Activated naive CD4-positive, alpha-beta T cell treated with anti-CD3 and anti-CD28 coated beads, Interleukin-2, amount 50 U/mL, for 16 hours (primary cell): ENCODE results near the gene MAD1L1.

Experiments used
- DNase-seq: peaks from one replicate; pipeline ENCODE4 v3.0.0-alpha.2; 2020

The MAD1L1 gene

DNA sequence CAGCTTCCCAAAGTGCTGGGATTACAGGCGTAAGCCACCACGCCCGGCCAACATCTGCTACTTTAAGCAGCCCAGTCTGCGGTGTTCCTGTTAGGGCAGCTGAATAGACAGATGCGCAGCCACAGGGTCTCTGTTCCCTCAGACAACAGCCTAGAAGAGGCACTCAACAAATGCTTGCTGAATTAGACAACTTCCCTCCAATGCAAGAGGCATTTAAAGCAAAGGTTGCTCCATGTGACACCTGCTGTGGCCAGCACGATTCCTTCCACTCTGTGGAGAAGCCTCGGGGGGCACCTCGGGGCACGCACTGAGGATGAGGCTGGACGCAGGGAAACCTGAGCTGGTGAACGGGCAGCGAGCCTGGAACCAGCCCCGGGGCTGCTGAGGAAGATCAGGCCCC lies 237.8 kb downstream of the MAD1L1 start:
- no peak for DNase-seq

DNA sequence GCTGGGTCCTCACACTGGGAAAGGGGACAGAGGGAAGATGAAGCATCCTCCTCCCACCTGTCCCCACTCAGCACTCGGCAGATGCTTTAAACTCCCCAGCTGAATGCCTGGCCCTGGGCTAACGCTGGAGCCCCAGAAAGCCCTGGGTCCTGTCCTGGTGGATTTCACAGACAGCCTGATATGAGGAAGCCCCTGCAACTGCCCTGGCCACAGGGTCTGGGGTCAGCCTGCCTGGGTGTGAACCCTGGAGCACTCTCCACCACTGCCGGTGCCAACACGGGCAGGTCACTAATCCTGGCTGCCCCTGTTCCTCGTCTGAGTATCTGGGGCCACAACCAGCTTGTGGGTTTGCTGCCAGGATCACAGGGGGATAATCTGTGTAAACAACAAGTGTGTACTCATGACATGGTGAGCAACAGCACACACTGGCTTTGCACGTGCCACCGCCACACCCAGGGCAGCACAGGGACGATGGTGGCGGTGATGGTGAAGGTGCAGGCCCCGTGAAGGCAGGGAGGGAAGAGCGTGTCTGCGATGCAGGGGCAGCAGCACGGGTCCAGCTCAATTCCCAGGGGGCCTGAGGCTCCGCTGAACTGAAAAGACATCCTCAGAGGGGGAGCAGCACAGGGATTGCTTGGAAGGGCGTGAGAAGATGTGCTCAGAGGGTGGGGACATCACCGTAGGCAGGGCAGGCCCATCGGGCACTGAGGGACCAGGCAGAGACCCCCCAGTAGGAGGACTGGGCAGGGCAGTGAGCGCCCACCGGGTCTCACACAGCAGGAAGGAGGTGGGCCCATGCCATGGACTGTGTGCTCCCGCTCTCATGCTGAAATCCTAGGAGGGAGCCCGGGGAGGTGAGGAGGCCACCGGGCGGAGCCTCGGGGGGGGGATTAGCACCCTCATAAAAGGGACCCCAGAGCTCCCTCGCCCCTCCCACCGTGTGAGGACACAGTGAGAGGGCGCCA lies 238.7 kb downstream of the MAD1L1 start:
- no peak for DNase-seq

DNA sequence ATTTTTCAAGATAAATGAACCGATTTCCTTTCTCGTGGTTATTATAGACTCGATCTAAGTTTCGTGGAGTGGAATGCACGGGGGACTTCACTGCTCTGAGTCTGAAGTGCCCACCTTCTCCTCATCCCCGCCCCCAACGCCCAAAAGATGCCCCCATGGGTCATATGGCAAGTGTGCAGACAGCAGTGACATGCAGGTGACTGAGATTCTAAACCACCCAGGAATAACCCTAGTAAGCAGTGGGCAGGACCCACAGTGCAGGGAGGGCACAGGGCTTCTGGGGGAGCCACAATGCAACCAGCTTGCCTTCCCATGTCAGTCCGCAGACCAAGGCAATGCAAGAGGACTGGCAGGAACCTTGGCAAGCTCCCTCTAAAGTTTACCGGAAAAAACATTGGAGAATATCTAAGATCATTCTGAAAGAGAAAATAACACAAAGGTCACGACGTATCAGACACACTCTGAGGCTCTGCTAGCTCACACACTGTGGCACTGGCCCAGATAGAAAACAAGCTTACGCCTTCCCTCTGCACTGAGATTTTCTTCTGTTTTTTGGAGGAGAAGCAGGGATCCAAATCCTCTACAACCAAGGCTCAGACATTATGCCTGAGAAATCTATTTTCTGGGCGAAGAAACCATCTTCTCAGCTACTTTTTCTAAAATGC lies 239.6 kb downstream of the MAD1L1 start:
- DNase-seq: no peak

DNA sequence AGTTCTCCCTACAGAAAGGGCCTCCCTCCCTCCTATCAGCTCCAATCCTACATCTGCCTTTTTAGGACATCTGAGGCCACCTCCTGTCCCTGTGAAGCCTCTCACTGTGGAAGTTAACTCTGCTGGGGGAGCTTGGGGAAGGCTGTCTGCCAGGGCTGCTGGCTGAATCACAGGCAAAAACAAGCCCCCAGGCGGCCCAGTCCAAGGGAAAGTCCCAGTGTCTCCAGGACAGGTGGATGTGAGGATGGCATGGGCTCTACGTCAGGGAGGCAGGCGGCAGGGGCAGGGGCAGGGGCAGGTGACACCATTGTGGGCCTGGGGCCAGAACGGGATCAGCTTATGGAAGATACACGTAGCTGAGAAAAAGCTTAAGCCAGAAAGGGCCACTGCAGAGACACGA lies 240.2 kb downstream of the MAD1L1 start:
- DNase-seq: no peak

DNA sequence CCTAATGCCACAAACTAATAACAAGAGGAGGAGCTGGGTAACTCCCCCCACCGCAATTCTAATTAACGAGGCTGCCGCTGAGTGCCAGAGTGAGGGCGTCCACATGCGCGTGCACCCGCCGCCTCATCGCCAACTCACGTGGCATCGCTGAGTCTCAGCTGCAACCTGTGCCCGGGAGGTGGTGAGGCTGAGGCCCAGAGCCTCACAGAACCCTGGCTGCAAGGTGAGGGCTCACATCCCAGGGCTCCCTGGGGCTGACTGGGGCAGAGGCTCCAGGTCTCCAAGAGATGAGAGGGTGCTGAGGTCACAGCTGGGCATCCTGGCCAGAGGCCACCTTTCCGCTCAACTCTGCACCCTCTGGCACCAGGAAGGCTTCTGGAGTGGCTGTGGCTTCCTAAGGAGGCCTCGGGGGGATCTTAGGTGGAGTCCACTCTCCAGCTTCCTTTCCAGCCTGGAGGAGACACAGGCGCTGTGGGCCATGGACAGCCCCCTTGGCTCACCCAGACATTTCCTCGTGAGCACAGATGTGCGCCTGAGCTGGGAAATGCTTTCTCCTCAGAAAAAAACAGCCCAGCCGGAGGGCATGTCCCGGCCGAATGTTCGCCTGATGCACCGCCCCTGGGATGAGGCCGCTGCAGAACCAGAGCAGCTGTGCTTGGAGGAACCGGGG lies 242.6 kb downstream of the MAD1L1 start:
- no peak for DNase-seq

DNA sequence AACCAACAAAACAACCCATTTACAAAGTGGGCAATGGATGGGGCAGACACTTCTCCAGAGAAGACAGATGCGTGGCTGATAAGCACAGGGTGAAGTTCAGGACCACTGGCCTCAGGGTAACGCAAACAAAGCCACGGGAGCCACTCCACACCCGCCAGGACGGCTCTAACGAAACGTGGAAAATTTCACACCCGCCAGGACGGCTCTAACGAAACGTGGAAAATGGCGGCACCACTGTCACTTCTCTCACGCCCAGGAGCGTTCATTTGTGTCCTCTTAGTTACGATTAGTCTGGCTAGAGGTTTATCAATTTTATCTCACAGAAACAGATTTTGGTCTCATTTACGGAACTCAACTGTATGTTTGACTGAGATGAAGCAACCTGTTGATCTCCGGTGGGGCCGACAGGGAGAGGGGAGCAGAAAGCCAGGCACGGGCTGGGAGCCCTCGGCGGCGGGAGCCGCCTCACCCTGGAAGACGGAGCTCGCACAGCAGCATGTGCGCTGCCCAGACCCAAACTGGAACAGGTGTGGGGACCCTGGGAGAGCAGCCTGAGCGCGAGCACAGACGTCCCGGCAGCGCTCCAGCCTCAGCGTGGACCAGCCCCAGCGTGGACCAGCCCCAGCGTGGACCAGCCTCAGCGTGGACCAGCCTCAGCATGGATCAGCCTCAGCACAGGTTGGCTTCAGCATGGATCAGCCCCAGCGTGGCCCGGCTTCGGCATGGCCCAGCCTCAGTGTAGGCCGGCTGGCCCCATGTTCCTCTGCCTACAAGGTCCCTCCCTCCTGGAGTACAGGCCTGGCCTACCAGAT lies 243.5 kb downstream of the MAD1L1 start:
- no peak for DNase-seq

DNA sequence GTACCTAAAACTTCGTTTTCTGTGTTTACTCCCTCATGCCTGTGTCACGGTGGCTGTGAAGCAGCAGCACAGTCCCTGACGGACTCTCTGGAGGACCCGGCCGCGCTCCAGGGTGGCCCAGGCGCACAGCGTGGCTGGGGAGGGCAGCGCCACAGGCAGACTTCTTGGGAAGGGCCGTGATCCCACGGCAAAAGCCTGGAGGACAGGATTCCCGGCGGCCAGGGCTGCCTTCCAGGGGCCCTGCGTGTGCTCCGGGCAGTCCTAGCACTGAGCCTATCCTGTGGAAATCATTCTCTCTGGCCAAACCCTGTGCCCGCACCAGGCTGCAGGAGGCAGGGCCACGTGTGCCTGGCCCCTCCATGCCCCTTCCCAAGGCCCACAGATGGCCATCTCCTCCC lies 244.2 kb downstream of the MAD1L1 start:
- no peak for DNase-seq

DNA sequence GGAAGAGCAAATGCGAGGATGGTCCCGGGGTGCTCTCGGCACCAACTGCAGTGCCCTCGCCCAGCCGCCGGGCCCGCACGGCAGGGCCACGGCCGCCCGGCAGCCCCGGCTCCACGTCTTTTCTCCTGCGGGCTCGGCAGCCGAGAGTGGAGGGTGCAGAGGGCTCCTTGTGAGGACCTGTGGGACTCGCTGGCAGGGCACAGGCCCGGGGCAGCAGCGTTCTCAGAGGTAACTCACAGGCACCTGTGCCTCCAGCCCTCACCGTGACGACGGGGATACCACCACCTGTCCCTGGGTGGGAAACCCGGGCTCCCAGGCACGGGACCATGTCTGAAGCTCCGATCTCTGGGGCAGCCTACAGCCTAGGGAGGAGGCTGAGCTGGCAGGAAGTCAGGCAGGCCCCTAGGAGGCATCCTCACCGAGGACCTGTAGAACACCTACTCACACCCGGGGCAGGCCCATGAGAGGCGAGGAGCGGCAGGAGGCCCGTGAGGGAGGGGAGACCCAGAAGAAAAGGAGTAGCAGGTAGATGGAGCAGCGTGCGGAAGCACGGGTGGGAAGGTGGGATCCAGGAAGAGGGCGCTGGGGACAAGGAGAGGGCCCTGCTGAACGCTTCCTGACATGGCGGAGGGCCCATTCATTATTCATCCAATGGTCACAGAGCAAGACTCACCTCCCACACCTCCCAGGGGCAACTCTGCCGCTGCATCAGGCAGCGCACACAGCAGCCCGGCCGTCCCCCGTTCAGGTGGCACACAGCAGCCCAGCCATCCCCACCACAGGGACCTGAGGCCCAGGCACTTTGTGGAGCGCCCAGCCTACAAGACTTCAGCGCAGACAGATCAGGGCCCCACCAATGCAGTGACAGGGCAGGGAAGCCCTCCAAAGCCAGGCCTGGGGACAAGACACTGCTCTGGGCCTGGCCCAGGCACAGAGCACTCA lies 244.9 kb downstream of the MAD1L1 start:
- no peak for DNase-seq

DNA sequence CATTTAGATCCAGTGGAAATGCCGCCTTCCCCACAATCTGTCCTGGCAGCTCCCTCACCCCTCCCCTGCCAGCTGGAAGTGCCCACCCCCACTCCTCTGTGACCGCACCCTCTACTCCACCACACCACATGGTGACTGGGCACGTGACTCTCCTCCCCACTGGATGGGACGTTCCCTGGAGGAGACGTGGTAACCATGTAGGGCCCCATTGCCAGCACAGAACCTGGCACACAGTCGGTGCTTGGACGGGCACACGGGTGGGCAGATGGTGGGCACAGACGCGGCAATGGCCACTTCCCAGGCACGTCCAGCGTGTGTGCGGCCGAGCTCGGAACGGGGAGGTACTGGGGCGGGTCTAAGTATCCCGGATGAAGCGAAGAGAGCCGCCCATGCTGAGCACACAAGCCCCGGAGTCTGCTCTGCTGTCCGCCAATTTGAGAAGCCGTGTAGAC lies 245.6 kb downstream of the MAD1L1 start:
- no peak for DNase-seq

DNA sequence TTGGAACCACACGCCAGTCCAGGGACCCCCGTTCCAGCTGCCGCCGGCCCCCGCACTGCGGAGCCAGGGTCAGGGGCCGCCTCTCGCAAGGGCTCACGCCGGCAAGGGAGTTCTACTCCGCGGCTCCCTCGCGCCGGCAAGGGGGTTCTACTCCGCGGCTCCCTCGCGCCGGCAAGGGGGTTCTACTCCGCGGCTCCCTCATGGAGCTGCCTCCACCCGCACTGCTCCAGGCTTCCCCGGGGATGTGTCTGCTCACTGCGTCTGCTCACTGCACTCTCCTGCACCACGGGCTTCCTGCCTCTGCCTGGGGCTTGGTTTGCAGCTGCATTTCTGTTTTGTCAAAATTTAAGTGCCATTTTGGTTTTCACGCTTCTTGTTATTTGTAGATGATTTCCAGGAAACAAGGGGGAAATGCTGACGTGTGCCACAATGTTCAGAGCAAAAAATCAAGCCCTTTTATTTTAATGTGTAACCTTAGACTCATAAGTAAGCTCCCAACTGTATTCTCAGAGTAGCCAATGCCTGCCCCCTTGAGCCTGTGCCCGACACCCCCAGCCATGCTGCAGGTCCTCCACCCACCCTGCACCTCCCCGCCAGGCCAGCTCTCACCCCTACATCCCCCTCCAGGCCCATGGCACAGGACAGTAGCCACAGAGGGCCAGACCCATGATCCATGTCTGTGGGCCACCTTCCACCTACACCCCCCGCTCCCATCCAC lies 246.2 kb downstream of the MAD1L1 start:
- DNase-seq: no peak

DNA sequence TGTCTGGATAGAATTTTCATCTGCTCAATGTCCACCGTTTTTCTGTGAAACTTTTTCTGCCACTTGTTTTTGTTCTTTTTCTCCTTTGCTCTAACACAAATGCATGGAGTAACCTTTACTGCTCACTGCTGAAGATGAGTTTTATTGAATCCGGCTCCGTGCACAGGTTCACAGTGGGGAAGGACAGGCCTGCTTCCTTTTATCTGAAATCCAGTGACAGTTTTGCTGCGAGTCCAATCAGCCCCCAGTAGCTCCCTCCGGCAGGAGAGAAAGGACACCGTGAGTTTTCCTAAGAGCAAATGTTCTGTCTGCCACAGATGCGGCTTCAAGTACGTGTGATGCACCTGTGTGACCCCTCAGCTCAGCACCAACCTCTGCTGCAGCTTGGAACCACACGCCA lies 246.8 kb downstream of the MAD1L1 start:
- DNase-seq: no peak

DNA sequence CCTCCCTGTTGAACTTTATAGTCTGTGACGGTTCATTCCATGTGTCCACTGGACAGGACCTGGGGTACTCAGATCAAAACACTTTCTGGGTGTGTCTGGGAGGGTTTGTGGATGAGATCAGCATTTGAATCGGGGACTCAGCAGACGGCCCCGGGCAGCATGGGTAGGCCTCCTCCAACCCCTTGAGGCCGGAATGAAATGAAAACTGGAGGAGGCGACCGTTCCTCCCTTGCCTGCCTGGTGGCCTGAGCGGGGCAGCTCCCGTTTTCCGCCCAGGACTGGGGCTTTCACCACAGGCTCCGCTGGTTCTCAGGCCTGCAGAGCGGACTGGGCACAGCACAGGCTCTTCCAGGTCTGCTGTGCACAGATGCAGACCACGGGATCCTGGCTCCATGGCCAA lies 247.7 kb downstream of the MAD1L1 start:
- no peak for DNase-seq

DNA sequence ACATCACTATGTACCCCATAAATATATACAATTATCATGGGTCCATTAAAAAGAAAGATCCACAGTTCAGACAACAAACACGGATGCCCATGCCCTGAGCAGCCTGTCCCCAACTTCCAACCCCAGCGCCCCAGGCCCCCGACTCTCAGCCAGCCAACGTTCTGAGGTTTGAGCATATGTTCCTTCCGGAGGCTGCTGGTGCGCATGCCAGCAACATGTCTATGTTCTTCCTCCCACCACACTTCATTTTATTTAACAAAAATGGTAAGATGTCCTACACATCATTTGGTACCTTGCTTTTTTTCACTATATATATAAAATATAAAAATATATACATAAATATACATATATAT lies 250.9 kb downstream of the MAD1L1 start:
- DNase-seq: no peak

DNA sequence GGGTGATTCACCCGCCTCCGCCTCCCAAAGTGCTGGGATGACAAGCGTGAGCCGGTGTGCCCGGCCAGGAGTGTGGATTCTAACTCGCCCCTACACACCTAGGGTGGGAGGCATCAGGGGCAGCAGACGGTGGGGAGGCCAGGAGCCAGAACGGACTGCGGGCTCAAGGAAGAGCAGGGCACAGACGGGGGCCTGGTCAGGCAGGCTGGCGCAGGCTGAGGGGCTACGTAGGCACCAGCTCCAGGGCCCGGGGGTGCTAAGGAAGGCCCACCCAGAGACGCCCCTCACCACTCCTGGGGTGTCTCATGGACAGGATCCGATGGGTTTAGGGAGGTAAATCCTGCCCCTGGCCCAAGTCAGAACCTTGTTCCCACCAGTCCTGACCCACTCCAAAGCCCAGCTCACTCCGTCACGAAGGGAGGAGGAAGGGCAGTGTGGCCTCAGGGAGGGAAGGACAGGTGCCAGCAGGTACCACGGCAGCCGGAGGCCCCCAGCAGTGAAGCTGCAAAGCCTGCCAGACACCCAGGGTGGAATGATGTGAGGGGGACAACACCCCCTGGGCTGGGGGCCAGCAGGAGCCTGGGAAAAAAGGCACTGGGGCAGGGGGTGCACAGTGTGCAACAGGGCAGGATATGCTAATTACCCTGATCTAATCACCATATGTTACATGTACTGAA lies 251.4 kb downstream of the MAD1L1 start:
- peak; percentile 7 for DNase-seq

DNA sequence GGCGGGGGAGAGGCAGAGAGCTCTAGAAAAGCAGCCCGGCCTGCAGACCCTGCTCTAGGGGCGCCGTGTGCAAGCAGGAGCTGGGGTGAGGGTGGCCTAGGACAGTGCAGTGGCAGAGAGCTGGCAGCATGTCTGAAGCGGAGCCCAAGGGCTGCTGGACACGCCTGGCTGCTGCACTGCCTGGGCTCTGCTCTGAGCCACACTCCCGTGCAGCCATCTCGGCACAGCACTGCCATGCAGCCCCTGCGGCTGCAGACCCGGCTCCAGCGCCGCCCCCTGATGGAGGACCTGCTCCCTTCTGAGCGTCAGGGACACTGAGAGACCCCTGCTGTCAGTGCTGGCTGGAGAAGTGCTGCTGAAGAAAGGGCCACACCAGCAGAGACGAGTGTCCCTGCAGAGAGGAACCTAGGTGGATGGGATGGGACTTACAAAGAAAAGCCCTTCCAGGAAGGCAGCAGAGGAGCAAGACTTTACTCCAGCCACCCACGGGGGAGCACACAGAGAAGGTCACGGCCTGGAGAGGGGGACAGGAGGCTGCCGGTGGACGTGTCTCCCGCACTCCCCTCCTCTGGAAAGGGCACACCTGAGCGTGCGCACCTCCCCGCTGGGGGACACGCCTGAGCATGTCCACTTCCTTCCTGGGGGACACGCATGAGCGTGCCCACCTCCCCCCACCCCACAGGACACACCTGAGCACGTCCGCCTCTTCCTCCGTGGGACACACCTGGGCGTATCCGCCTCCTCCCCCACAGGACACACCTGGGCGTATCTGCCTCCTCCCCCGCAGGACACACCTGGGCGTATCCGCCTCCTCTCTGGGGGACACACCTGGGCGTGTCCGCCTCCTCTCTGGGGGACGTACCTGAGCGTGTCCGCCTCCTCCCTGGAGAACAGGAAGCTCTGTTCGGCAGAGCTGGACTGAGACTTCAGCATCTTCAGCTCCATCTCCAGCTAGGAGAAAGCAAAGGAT lies 252.9 kb downstream of the MAD1L1 start:
- no peak for DNase-seq

DNA sequence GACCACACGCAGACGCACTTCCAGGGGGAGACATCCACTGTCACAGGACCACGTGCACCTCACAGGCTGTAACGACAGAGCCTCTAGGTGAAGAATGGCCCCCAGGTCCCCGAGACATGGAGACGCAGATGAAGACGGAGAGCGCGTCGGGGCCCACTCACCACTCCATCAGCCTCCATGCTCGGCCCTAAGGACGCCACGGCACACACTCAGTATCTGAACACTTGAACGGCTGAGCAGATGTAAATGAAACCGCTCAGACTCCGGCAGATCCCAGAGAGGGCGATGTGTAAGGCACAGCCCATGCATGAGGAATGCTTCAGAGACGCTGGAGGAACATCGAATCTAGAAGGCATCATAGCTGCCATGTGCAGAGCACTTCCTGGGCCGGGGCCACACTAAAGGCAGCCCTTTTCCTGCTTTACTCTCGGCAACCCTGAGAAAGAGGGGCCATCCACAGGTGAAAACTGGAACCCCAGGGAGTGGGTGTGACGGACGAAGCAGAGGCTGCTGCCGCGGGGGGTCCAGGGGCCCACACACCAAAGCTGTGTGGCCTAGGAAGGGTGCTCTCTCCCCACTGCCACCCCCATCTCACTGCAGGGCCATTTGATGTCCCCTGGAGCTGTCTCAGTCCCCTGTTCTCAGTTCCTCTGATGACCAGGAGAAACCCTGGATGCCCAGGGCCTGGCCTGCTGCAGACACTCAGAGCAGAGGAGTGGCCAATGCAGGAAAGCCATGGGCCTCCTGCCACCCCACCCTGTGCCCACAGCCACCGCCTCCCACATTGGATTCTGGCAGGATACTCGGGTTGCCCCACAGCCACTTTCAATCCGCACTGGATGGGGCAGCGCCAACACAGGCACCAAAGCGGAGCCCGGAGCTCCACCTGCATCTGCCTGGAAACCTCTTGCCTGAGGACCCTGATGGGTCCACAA lies 253.8 kb downstream of the MAD1L1 start:
- DNase-seq: peak; percentile 3

DNA sequence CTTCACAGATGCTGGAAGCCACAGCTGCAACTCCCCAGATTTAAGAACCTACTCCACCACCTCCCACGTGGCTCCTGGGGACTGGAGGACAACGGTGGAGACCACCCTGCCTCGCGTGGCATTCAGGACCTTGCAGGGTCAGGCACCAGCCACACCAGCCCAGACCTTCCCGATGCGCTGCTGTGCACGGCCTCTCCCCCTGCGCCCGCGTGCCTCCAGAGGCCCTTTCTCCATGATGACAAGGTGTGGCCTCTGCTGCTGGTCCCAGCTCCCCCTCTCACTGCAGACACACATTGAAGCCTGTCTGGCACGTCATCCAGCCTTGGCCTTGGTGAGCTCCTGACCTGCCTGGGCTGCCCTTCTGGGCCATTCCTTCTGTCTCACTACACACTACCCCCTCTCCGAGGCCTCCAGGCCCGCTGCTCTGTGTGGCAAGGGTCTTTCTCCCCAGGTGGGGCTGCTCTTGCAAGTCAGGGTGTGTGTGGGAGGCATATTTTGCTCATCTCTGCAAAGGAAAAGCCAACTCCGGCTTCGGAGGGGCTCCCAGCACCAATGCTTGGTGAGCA lies 254.8 kb downstream of the MAD1L1 start:
- no peak for DNase-seq
